ENCODE results near the gene NUBP1.

GRCh38 chr16:10770907-10771306 is 27.3 kb downstream of the NUBP1 start:
- TF ChIP-seq CTCF (IDR thresholded peaks at IDR 0.05; ENCODE audit: low read length) (no peak), EZH2 (IDR thresholded peaks at IDR 0.05; ENCODE audit: borderline replicate concordance, low read length) (no peak)

All from OCI-LY1 (cell line).